Astrocyte of the cerebellum (primary cell): ENCODE data around the gene MRM3.
"Not testable (repeated sequence)": the region's sequence is repeated elsewhere in the genome, so short reads cannot be mapped to it uniquely, and the experiment has no call there.

ENCODE experiments used
- DNase-seq: peaks from one replicate; pipeline ENCODE4 v3.0.0-alpha.2; 2011; ENCODE audit warnings: low read depth
- H3K4me3 ChIP-seq: 2 replicates; pipeline ENCODE4 v1.5.1; 2011; ENCODE audit warnings: mild to moderate bottlenecking, low read depth, low read length, moderate library complexity
- CTCF ChIP-seq: IDR thresholded peaks from 2 replicates; pipeline ENCODE4 v1.5.1; 2012; ENCODE audit warnings: low read length, low read depth, moderate library complexity, mild to moderate bottlenecking; ENCODE audit errors: missing control alignments
- in situ Hi-C: cut with HindIII; loops from 2 replicates; pipeline ENCODE4 v1.10.0; 2017; ENCODE audit warnings: low sequenced_read_pairs

MRM3 gene

GRCh38 chr17:750431-751037 is 31.6 kb upstream of the MRM3 start:
- in situ Hi-C loops, result no loop called here
- TF ChIP-seq CTCF, result no peak
- no peak for DNase-seq
- peak overlapping the region; percentile 73 for H3K4me3 ChIP-seq

- H3K4me3 ChIP-seq, result peak overlapping the region; percentile 73
- no peak for TF ChIP-seq CTCF
- DNase-seq, result no peak
- in situ Hi-C loops, result no loop called here
These were observed 30.7 kb upstream of the MRM3 start for GRCh38 chr17:751269-752001.

GRCh38 chr17:752002-752619 is 30.0 kb upstream of the MRM3 start, which contains the start of gene GEMIN4:
GEMIN4 (minus strand) TSS chr17:752264; CDS start chr17:752142, 122 bp downstream.
- in situ Hi-C loops, result no loop called here
- TF ChIP-seq CTCF, result peak; percentile 93
- peak; percentile 57 for DNase-seq
- H3K4me3 ChIP-seq, result peak within 1 kb of the TSS; percentile 73

- in situ Hi-C loops, result no loop called here
- H3K4me3 ChIP-seq, result peak overlapping the region; percentile 73
- peak; percentile 26 for DNase-seq
- TF ChIP-seq CTCF, result no peak
These were observed 29.4 kb upstream of the MRM3 start for GRCh38 chr17:752620-753219.

- in situ Hi-C loops, result no loop called here
- TF ChIP-seq CTCF, result no peak
- no peak overlapping the region for H3K4me3 ChIP-seq
- DNase-seq, result no peak
These were observed 28.7 kb upstream of the MRM3 start for GRCh38 chr17:753418-753817.

GRCh38 chr17:755319-755961 is 26.7 kb upstream of the MRM3 start:
- in situ Hi-C loops, DNase-seq, H3K4me3 ChIP-seq: not testable (repeated sequence)

- DNase-seq, in situ Hi-C loops, H3K4me3 ChIP-seq: not testable (repeated sequence)
These were observed 26.1 kb upstream of the MRM3 start for GRCh38 chr17:756010-756567.
